Prostate gland (tissue), 2 donors: Measurements from ENCODE around the gene RITA1.

ENCODE experiments used
- CTCF ChIP-seq, 4 experiments: fragments of 200-600 bp in 2 of 4; fragments of 450-650 bp in 2 of 4; sonication (generic) in 2 of 4; IDR thresholded peaks; 1 replicate in 3 of 4; 2 replicates in 1 of 4; pipeline ENCODE4 v1.5.1; 2016 to 2019; ENCODE audit warnings: antibody characterized with exemption in 4 of 4, mild to moderate bottlenecking in 2 of 4, moderate library complexity in 2 of 4
- POLR2A ChIP-seq: fragments of 450-650 bp; IDR thresholded peaks from one replicate; pipeline ENCODE4 v1.6.1; 2016; ENCODE audit warnings: antibody characterized with exemption, mild to moderate bottlenecking

GRCh38 chr12:113136990-113137511 is 48.5 kb upstream of the RITA1 start:
- TF ChIP-seq CTCF (IDR thresholded peaks at IDR 0.05) (no peak), POLR2A (no peak)
